GM23248 (cell line): ENCODE data around the gene CHRNB1. TPM values are rescaled to one million over a fixed set of nuclear protein-coding genes. Genes with fewer than 3 reads are reported as not detected.

ENCODE experiments used
- DNase-seq: peaks from one replicate; pipeline ENCODE4 v3.0.0-alpha.2; 2015
- H2AFZ ChIP-seq: fragments of 200-600 bp; sonication (generic); 2 replicates; pipeline ENCODE4 v1.6.1; 2016; ENCODE audit warnings: antibody characterized with exemption
- H3F3A ChIP-seq: fragments of 200-600 bp; sonication (generic); 2 replicates; pipeline ENCODE4 v1.6.1; 2016; ENCODE audit warnings: mild to moderate bottlenecking, antibody characterized with exemption, mixed run types; ENCODE audit not compliant: insufficient read depth
- H3K27ac ChIP-seq: fragments of 200-600 bp; sonication (generic); 2 replicates; pipeline ENCODE4 v1.5.1; 2016; ENCODE audit warnings: mild to moderate bottlenecking
- H3K27me3 ChIP-seq: fragments of 200-600 bp; sonication (generic); replicated peaks from 2 replicates; pipeline ENCODE4 v1.6.1; 2016; ENCODE audit warnings: mild to moderate bottlenecking; ENCODE audit not compliant: insufficient read depth
- H3K36me3 ChIP-seq: fragments of 200-600 bp; sonication (generic); 2 replicates; pipeline ENCODE4 v1.6.1; 2016; ENCODE audit warnings: low read depth, mild to moderate bottlenecking
- H3K4me1 ChIP-seq: fragments of 200-600 bp; sonication (generic); 2 replicates; pipeline ENCODE4 v1.6.1; 2016; ENCODE audit warnings: mild to moderate bottlenecking; ENCODE audit not compliant: insufficient read depth
- H3K4me2 ChIP-seq: fragments of 200-600 bp; sonication (generic); one replicate; pipeline ENCODE4 v1.6.1; 2016; ENCODE audit warnings: mild to moderate bottlenecking; ENCODE audit not compliant: unreplicated experiment
- H3K4me3 ChIP-seq: fragments of 200-600 bp; sonication (generic); 2 replicates; pipeline ENCODE4 v1.5.1; 2016; ENCODE audit warnings: mild to moderate bottlenecking
- H3K79me2 ChIP-seq: fragments of 200-600 bp; sonication (generic); 2 replicates; pipeline ENCODE4 v1.6.1; 2016; ENCODE audit warnings: mild to moderate bottlenecking; ENCODE audit not compliant: insufficient read depth
- H3K9ac ChIP-seq: fragments of 200-600 bp; sonication (generic); 2 replicates; pipeline ENCODE4 v1.6.1; 2016; ENCODE audit warnings: mild to moderate bottlenecking
- H3K9me2 ChIP-seq: fragments of 200-600 bp; sonication (generic); 2 replicates; pipeline ENCODE4 v1.6.1; 2016; ENCODE audit warnings: mixed run types, mild to moderate bottlenecking, moderate library complexity; ENCODE audit not compliant: insufficient read depth
- H3K9me3 ChIP-seq: fragments of 200-600 bp; sonication (generic); one replicate; pipeline ENCODE4 v1.6.1; 2017; ENCODE audit warnings: low read depth
- H4K20me1 ChIP-seq: fragments of 200-600 bp; sonication (generic); 2 replicates; pipeline ENCODE4 v1.6.0; 2016; ENCODE audit not compliant: insufficient read depth
- EZH2 ChIP-seq: fragments of 200-600 bp; sonication (generic); IDR thresholded peaks from 2 replicates; pipeline ENCODE4 v1.6.1; 2018; ENCODE audit warnings: antibody characterized with exemption, mild to moderate bottlenecking; ENCODE audit not compliant: insufficient read depth, poor library complexity, severe bottlenecking
- EZH2phosphoT487 ChIP-seq: fragments of 200-600 bp; sonication (generic); IDR thresholded peaks from 2 replicates; pipeline ENCODE4 v1.6.1; 2018; ENCODE audit warnings: antibody characterized with exemption, moderate library complexity, mild to moderate bottlenecking, low read depth; ENCODE audit not compliant: insufficient read depth
- WGBS, 2 experiments: methylation state at CpG; one replicate each; pipeline ENCODE4 v1.1.6; 2015 to 2017; ENCODE audit warnings: low lambda C conversion rate in 2 of 2, low coverage in 1 of 2; ENCODE audit errors: missing lambda C conversion rate in 2 of 2; 5-methylcytosine and 5-hydroxymethylcytosine counted together
- in situ Hi-C: fragments of 300-500 bp; cut with MboI; formaldehyde crosslinking; loops from 2 replicates; pipeline ENCODE4 v1.15.0; 2020
- polyA plus RNA-seq: library from polyadenylated mRNA; unstranded; fragments of >200 nt; fragmentation: Nextera tagmentation; extraction: Ambion mirVana; gene quantifications from 2 replicates; pipeline ENCODE4 v1.2.1, GENCODE V29; 2016
- total RNA-seq: library from RNA; depleted of rRNA; stranded (reverse); fragments of >200 nt; shearing (Covaris generic); gene quantifications from 2 replicates; pipeline ENCODE4 v1.2.3, GENCODE V29; 2014

Gene CHRNB1
- total and polyA plus RNA-seq, 2 experiments from 2014 or later, result 3.5 to 4.9 TPM

GRCh38 chr17:7429722-7430121 is 15.1 kb upstream of the CHRNB1 start:
- Histone ChIP-seq H3K27ac (no peak overlapping the region), H3K36me3 (no peaks in the 10 kb centered on the region), H3K9me2 (no peaks in the 10 kb centered on the region), H4K20me1 (no peaks in the 10 kb centered on the region), H3K27me3 (no peaks in the 10 kb centered on the region), H3K4me1 (no peaks in the 10 kb centered on the region; the same call in 1 of the 2 replicates), H2AFZ (no peak overlapping the region), H3F3A (peaks cover 8% of the 10 kb centered on the region; the same call in 1 of the 2 replicates), H3K4me3 (no peak overlapping the region), H3K9ac (no peak overlapping the region), H3K79me2 (no peaks in the 10 kb centered on the region), H3K4me2 (no peak overlapping the region), H3K9me3 (no peaks in the 10 kb centered on the region)
- in situ Hi-C loops, result no loop called here
- DNase-seq, result no peak
- WGBS, 2 experiments, result 62 to 79% methylated on average over 6 to 9 of the region's 10 CpGs
- TF ChIP-seq EZH2phosphoT487 (no peak), EZH2 (no peak)

GRCh38 chr17:7431231-7431630 is 13.6 kb upstream of the CHRNB1 start:
- Histone ChIP-seq H2AFZ (no peak overlapping the region), H3K36me3 (no peaks in the 10 kb centered on the region), H3K4me2 (no peak overlapping the region), H3K27me3 (no peaks in the 10 kb centered on the region), H3K4me1 (no peaks in the 10 kb centered on the region; the same call in 1 of the 2 replicates), H3K79me2 (no peaks in the 10 kb centered on the region), H3K4me3 (no peak overlapping the region), H4K20me1 (no peaks in the 10 kb centered on the region), H3K9ac (no peak overlapping the region), H3K9me2 (no peaks in the 10 kb centered on the region), H3K27ac (peak overlapping the region; percentile 19; the same call in 1 of the 2 replicates), H3F3A (peaks cover 8% of the 10 kb centered on the region; the same call in 1 of the 2 replicates), H3K9me3 (no peaks in the 10 kb centered on the region)
- TF ChIP-seq EZH2phosphoT487 (no peak), EZH2 (no peak)
- in situ Hi-C loops, result no loop called here
- WGBS, 2 experiments, result 52 to 60% methylated on average over 1 of the region's 1 CpG
- peak; percentile 46 for DNase-seq

GRCh38 chr17:7432296-7432695 is 12.6 kb upstream of the CHRNB1 start:
- H3F3A ChIP-seq, result peaks cover 8% of the 10 kb centered on the region; the same call in 1 of the 2 replicates
- no peaks in the 10 kb centered on the region for H3K9me3 ChIP-seq
- H2AFZ ChIP-seq, result no peak overlapping the region
- H3K4me1 ChIP-seq, result no peaks in the 10 kb centered on the region; the same call in 1 of the 2 replicates
- no peak for TF ChIP-seq EZH2phosphoT487
- H3K27me3 ChIP-seq, result no peaks in the 10 kb centered on the region
- H3K79me2 ChIP-seq, result no peaks in the 10 kb centered on the region
- H3K36me3 ChIP-seq, result no peaks in the 10 kb centered on the region
- H4K20me1 ChIP-seq, result no peaks in the 10 kb centered on the region
- no peak overlapping the region for H3K9ac ChIP-seq
- no peaks in the 10 kb centered on the region for H3K9me2 ChIP-seq
- no peak overlapping the region for H3K4me2 ChIP-seq
- in situ Hi-C loops, result no loop called here
- DNase-seq, result no peak
- H3K4me3 ChIP-seq, result no peak overlapping the region
- WGBS, 2 experiments, result 88 to 92% methylated on average over 9 to 11 of the region's 11 CpGs
- no peak overlapping the region for H3K27ac ChIP-seq

DNA sequence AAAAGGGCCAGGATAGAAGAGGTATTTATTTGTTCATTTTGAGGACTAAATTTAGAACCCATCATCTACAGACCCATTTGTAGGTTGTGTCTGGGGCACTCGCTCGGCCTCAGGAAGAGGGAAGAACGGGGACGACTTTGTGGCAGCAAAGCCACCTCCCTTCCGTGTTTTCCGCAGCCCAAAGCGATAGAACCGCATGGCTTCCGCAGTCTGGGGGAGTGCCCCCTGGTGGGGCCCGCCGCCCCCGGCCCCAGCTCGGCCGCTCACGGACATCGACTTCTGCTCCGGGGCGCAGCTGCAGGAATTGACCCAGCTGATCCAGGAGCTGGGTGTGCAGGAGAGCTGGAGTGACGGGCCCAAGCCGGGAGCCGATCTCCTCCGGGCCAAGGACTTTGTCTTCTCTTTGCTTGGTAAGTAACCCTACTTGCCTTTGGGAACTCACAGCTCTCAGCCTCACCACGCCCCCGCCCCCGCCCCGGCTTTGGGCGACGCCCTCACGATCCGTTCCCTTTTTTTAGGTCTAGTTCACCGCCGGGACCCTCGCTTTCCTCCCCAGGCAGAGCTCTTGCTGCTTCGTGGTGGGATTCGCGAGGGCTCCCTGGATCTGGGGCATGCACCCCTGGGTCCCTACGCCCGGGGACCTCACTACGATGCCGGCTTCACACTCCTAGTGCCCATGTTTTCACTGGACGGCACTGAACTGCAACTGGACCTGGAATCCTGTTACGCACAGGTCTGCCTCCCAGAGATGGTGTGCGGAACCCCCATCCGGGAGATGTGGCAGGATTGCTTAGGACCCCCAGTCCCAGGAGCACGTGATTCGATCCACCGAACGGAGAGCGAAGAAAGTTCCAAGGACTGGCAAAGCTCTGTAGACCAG is 8.9 kb upstream of the CHRNB1 start:
- Histone ChIP-seq H3F3A (peaks cover 8% of the 10 kb centered on the region; the same call in 1 of the 2 replicates), H3K9me3 (no peaks in the 10 kb centered on the region), H3K36me3 (no peaks in the 10 kb centered on the region), H3K4me3 (peak overlapping the region; percentile 79), H3K4me1 (peaks cover 11% of the 10 kb centered on the region), H2AFZ (peak overlapping the region; percentile 91), H3K27me3 (peaks cover 32% of the 10 kb centered on the region; the same call in 1 of the 2 replicates), H3K4me2 (peak overlapping the region; percentile 99), H3K79me2 (no peaks in the 10 kb centered on the region), H3K9ac (peak overlapping the region; percentile 51), H3K9me2 (no peaks in the 10 kb centered on the region), H3K27ac (no peak overlapping the region), H4K20me1 (no peaks in the 10 kb centered on the region)
- in situ Hi-C loops, result no loop called here
- peak; percentile 60 for DNase-seq
- TF ChIP-seq EZH2phosphoT487 (no peak), EZH2 (no peak)
- 6% methylated on average over 45 to 49 of the region's 49 CpGs for WGBS, 2 experiments
